Liver (tissue), 9 donors: Measurements from ENCODE around the gene LLGL2. TPM values are rescaled to one million over a fixed set of nuclear protein-coding genes. Genes with fewer than 3 reads are reported as not detected.

Experiments used
- DNase-seq: peaks from one replicate; pipeline ENCODE4 v3.0.0-alpha.2; 2017; ENCODE audit warnings: low spot score
- H3K27ac ChIP-seq, 2 donors: one replicate each; pipeline ENCODE4 v1.7.0; 2013; ENCODE audit warnings: inconsistent platforms in 2 of 2, low read length in 2 of 2, control low read depth in 1 of 2, low read depth in 1 of 2, mild to moderate bottlenecking in 1 of 2
- H3K27me3 ChIP-seq, 4 donors: one replicate each; pipeline versions ENCODE4 v1.6.1 to v1.7.0; 2013; ENCODE audit warnings: low read length in 3 of 4, inconsistent platforms in 1 of 4, mild to moderate bottlenecking in 1 of 4, moderate library complexity in 1 of 4; ENCODE audit not compliant: control insufficient read depth in 4 of 4, insufficient read depth in 4 of 4
- H3K36me3 ChIP-seq, 4 donors: one replicate each; pipeline versions ENCODE4 v1.6.1 to v1.7.0; 2013; ENCODE audit warnings: low read length in 3 of 4, mild to moderate bottlenecking in 3 of 4, low read depth in 1 of 4, moderate library complexity in 1 of 4; ENCODE audit not compliant: control insufficient read depth in 4 of 4, insufficient read depth in 3 of 4
- H3K4me1 ChIP-seq, 4 donors: one replicate each; pipeline versions ENCODE4 v1.6.1 to v1.7.0; 2013; ENCODE audit warnings: low read length in 3 of 4, mild to moderate bottlenecking in 3 of 4, moderate library complexity in 1 of 4; ENCODE audit not compliant: control insufficient read depth in 4 of 4, insufficient read depth in 4 of 4
- H3K4me3 ChIP-seq, 3 donors: one replicate each; pipeline versions ENCODE4 v1.6.1 to v1.7.0; 2013; ENCODE audit warnings: low read length in 3 of 3, control low read depth in 1 of 3, low read depth in 1 of 3, mild to moderate bottlenecking in 1 of 3
- H3K9ac ChIP-seq, 2 donors: one replicate each; pipeline ENCODE4 v1.7.0; 2013; ENCODE audit warnings: low read length in 2 of 2, mild to moderate bottlenecking in 2 of 2, moderate library complexity in 2 of 2, control low read depth in 1 of 2, low read depth in 1 of 2
- H3K9me3 ChIP-seq, 4 donors: one replicate each; pipeline versions ENCODE4 v1.6.1 to v1.7.0; 2013; ENCODE audit warnings: low read length in 3 of 4; ENCODE audit not compliant: control insufficient read depth in 4 of 4
- ATF3 ChIP-seq: IDR thresholded peaks from 2 replicates; pipeline ENCODE4 v1.6.1; 2016; ENCODE audit warnings: antibody characterized with exemption
- CTCF ChIP-seq: fragments of 150-350 bp; IDR thresholded peaks from 2 replicates; pipeline ENCODE4 v1.5.1; 2017; ENCODE audit warnings: improper control_type of control experiment, low read depth, low read length; ENCODE audit not compliant: missing input control
- EGR1 ChIP-seq, 2 donors: IDR thresholded peaks; 2 replicates each; pipeline ENCODE4 v1.6.1; 2016 to 2018; ENCODE audit warnings: antibody characterized with exemption in 2 of 2, low read depth in 2 of 2
- FOXA1 ChIP-seq: IDR thresholded peaks from 2 replicates; pipeline ENCODE4 v1.6.1; 2016; ENCODE audit warnings: antibody characterized with exemption
- FOXA2 ChIP-seq: IDR thresholded peaks from 2 replicates; pipeline ENCODE4 v1.6.1; 2016; ENCODE audit warnings: antibody characterized with exemption
- GABPA ChIP-seq, 2 donors: IDR thresholded peaks in 1 of 2; conservative IDR thresholded peaks in 1 of 2; 2 replicates each; pipeline ENCODE4 v1.6.1; 2016; ENCODE audit warnings: antibody characterized with exemption in 2 of 2, mild to moderate bottlenecking in 1 of 2, moderate library complexity in 1 of 2
- HNF4A ChIP-seq, 2 donors: conservative IDR thresholded peaks; 2 replicates each; pipeline ENCODE4 v1.6.1; 2016; ENCODE audit warnings: antibody characterized with exemption in 2 of 2, mild to moderate bottlenecking in 2 of 2
- HNF4G ChIP-seq: IDR thresholded peaks from 2 replicates; pipeline ENCODE4 v1.6.1; 2016; ENCODE audit warnings: antibody characterized with exemption
- JUND ChIP-seq, 2 donors: IDR thresholded peaks; 2 replicates each; pipeline ENCODE4 v1.6.1; 2016; ENCODE audit warnings: antibody characterized with exemption in 2 of 2
- MAX ChIP-seq: IDR thresholded peaks from 2 replicates; pipeline ENCODE4 v1.6.1; 2016; ENCODE audit warnings: antibody characterized with exemption
- NR2F2 ChIP-seq: IDR thresholded peaks from 2 replicates; pipeline ENCODE4 v1.6.1; 2016; ENCODE audit warnings: antibody characterized with exemption
- REST ChIP-seq: IDR thresholded peaks from 2 replicates; pipeline ENCODE4 v1.6.1; 2016; ENCODE audit warnings: antibody characterized with exemption, mild to moderate bottlenecking
- RXRA ChIP-seq, 2 donors: IDR thresholded peaks; 2 replicates each; pipeline ENCODE4 v1.6.1; 2017 to 2018; ENCODE audit warnings: antibody characterized with exemption in 2 of 2, mild to moderate bottlenecking in 1 of 2
- SP1 ChIP-seq: IDR thresholded peaks from 2 replicates; pipeline ENCODE4 v1.6.1; 2018; ENCODE audit warnings: antibody characterized with exemption, mild to moderate bottlenecking
- TAF1 ChIP-seq: conservative IDR thresholded peaks from 2 replicates; pipeline ENCODE4 v1.6.1; 2016; ENCODE audit warnings: antibody characterized with exemption, mild to moderate bottlenecking
- YY1 ChIP-seq: IDR thresholded peaks from 2 replicates; pipeline ENCODE4 v1.6.1; 2016; ENCODE audit warnings: antibody characterized with exemption, mild to moderate bottlenecking
- ZBTB33 ChIP-seq: IDR thresholded peaks from 2 replicates; pipeline ENCODE4 v1.6.1; 2016; ENCODE audit warnings: antibody characterized with exemption
- whole genome bisulfite sequencing: extraction: QIAGEN DNeasy Blood & Tissue Kit; methylation state at CpG from one replicate; pipeline ENCODE4 v1.1.7; 2013; 5-methylcytosine and 5-hydroxymethylcytosine counted together
- polyA plus RNA-seq, 2 donors: library from polyadenylated mRNA; stranded (reverse) in 1 of 2; unstranded in 1 of 2; fragments of 200-250 nt in 1 of 2; fragments of >200 nt in 1 of 2; fragmentation: Nextera tagmentation in 1 of 2; extraction: Ambion mirVana in 1 of 2; gene quantifications; one replicate each; pipeline versions ENCODE4 v1.2.1 to v1.2.3, GENCODE V29; 2013 to 2015
- total RNA-seq, 2 donors: library from RNA; depleted of rRNA; stranded (reverse); fragments of >200 nt; gene quantifications; one replicate each; pipeline ENCODE4 v1.2.3, GENCODE V29; 2014
- donor health status: healthy.
- donor health status: healthy.
- donor health status: healthy.
- donor health status: healthy.
- donor health status: healthy.

LLGL2 gene
- total and polyA plus RNA-seq, 4 donors = 23.2 to 69.6 (median 38.5) TPM

- no peaks in the 10 kb centered on the region for H3K9me3 ChIP-seq
- WGBS = 95% methylated on average over 15 of the region's 15 CpGs
- H3K9ac ChIP-seq = no peak overlapping the region
- no peaks in the 10 kb centered on the region for H3K27me3 ChIP-seq
- H3K4me3 ChIP-seq = no peak overlapping the region
- no peak overlapping the region for H3K27ac ChIP-seq
- no peak for TF ChIP-seq JUND (IDR thresholded peaks at IDR 0.05)
- no peak for TF ChIP-seq MAX
- peaks cover 0 to 53% (median 17%) of the 10 kb centered on the region in 4 donors for H3K36me3 ChIP-seq
- H3K4me1 ChIP-seq = peaks cover 0 to 21% (median 4%) of the 10 kb centered on the region in 4 donors
- no peak for DNase-seq
Measured at GRCh38 chr17:75491680-75492079, 33.8 kb upstream of the LLGL2 start.

- no peak overlapping the region for H3K27ac ChIP-seq
- 92% methylated on average over 23 of the region's 23 CpGs for WGBS
- no peaks in the 10 kb centered on the region for H3K9me3 ChIP-seq
- DNase-seq = no peak
- H3K4me3 ChIP-seq = no peak overlapping the region
- H3K4me1 ChIP-seq = peaks cover 0 to 11% (median 4%) of the 10 kb centered on the region in 4 donors
- no peak overlapping the region for H3K9ac ChIP-seq
- no peak for TF ChIP-seq HNF4G
- no peak for TF ChIP-seq JUND (IDR thresholded peaks at IDR 0.05)
- no peak for TF ChIP-seq NR2F2
- TF ChIP-seq ZBTB33 = no peak
- TF ChIP-seq RXRA (IDR thresholded peaks at IDR 0.05) = no peak
- TF ChIP-seq ATF3 = no peak
- no peak for TF ChIP-seq REST
- TF ChIP-seq MAX = no peak
- TF ChIP-seq FOXA1 = no peak
- no peak for TF ChIP-seq CTCF
- no peak for TF ChIP-seq GABPA (IDR thresholded peaks at IDR 0.05 in 1 of 2, conservative IDR thresholded peaks at IDR 0.05 in 1 of 2)
- no peak for TF ChIP-seq HNF4A (conservative IDR thresholded peaks at IDR 0.05)
- no peak for TF ChIP-seq FOXA2
- TF ChIP-seq TAF1 = no peak
- TF ChIP-seq EGR1 (IDR thresholded peaks at IDR 0.05; ENCODE audit: low read depth in 2 of 2) = no peak
- TF ChIP-seq YY1 = no peak
- no peak for TF ChIP-seq SP1
- peaks cover 4 to 59% (median 17%) of the 10 kb centered on the region in 4 donors for H3K36me3 ChIP-seq
- no peaks in the 10 kb centered on the region for H3K27me3 ChIP-seq
Measured at GRCh38 chr17:75492555-75493168, 32.8 kb upstream of the LLGL2 start.
